GM23338 (cell line): ENCODE data around the gene UMOD. TPM values are rescaled to one million over a fixed set of nuclear protein-coding genes. Genes with fewer than 3 reads are reported as not detected.

Experiments used
- ATAC-seq: fragments of 200-7000 bp; cut with Tn5 transposase; 3 replicates; pipeline ENCODE4 v1.9.1; 2020
- DNase-seq: peaks from one replicate; pipeline ENCODE4 v3.0.0-alpha.2; 2015; ENCODE audit warnings: low spot score
- H2AFZ ChIP-seq: fragments of 200-600 bp; sonication (generic); 2 replicates; pipeline ENCODE4 v1.8.0; 2016; ENCODE audit warnings: antibody characterized with exemption, mild to moderate bottlenecking, moderate library complexity
- H3F3A ChIP-seq: fragments of 200-600 bp; sonication (generic); replicated peaks from 2 replicates; pipeline ENCODE4 v1.8.0; 2017; ENCODE audit warnings: antibody characterized with exemption, mixed run types, low read depth
- H3K27ac ChIP-seq: fragments of 200-600 bp; sonication (generic); 2 replicates; pipeline ENCODE4 v1.6.1; 2016; ENCODE audit warnings: low read depth
- H3K27me3 ChIP-seq: fragments of 200-600 bp; sonication (generic); 2 replicates; pipeline ENCODE4 v1.8.0; 2016; ENCODE audit warnings: mild to moderate bottlenecking, mixed run types, moderate library complexity; ENCODE audit not compliant: insufficient read depth
- H3K36me3 ChIP-seq: fragments of 200-600 bp; sonication (generic); 2 replicates; pipeline ENCODE4 v1.8.0; 2016; ENCODE audit warnings: mild to moderate bottlenecking; ENCODE audit not compliant: insufficient read depth
- H3K4me1 ChIP-seq: fragments of 200-600 bp; sonication (generic); 2 replicates; pipeline ENCODE4 v1.8.0; 2016; ENCODE audit warnings: mild to moderate bottlenecking, moderate library complexity; ENCODE audit not compliant: insufficient read depth
- H3K4me2 ChIP-seq: fragments of 200-600 bp; sonication (generic); 2 replicates; pipeline ENCODE4 v1.7.1; 2017; ENCODE audit warnings: mixed run types
- H3K4me3 ChIP-seq: fragments of 200-600 bp; sonication (generic); 2 replicates; pipeline ENCODE4 v1.6.1; 2016; ENCODE audit warnings: mixed run types
- H3K79me2 ChIP-seq: fragments of 200-600 bp; sonication (generic); replicated peaks from 2 replicates; pipeline ENCODE4 v1.8.0; 2017; ENCODE audit warnings: mild to moderate bottlenecking; ENCODE audit not compliant: insufficient read depth
- H3K9me2 ChIP-seq: fragments of 200-600 bp; sonication (generic); 2 replicates; pipeline ENCODE4 v1.8.0; 2017; ENCODE audit not compliant: insufficient read depth
- H4K20me1 ChIP-seq: fragments of 200-600 bp; sonication (generic); replicated peaks from 2 replicates; pipeline ENCODE4 v1.8.0; 2017; ENCODE audit warnings: mild to moderate bottlenecking; ENCODE audit not compliant: insufficient read depth
- H3K27ac Mint-ChIP-seq: 2 replicates; pipeline ENCODE4 v1.8.0; 2020; ENCODE audit warnings: inconsistent platforms, mild to moderate bottlenecking, moderate library complexity, mixed read lengths
- H3K27me3 Mint-ChIP-seq: 3 replicates; pipeline ENCODE4 v1.8.0; 2022; ENCODE audit warnings: low read depth, mild to moderate bottlenecking, moderate library complexity, mixed read lengths, inconsistent platforms; ENCODE audit not compliant: insufficient read depth, poor library complexity
- H3K36me3 Mint-ChIP-seq: 3 replicates; pipeline ENCODE4 v1.8.0; 2021; ENCODE audit warnings: low read depth, mild to moderate bottlenecking, inconsistent platforms, moderate library complexity, mixed read lengths
- H3K4me1 Mint-ChIP-seq: 3 replicates; pipeline ENCODE4 v1.8.0; 2020; ENCODE audit warnings: mild to moderate bottlenecking, inconsistent platforms, mixed read lengths
- H3K4me3 Mint-ChIP-seq: 3 replicates; pipeline ENCODE4 v1.8.0; 2021; ENCODE audit warnings: moderate library complexity, mild to moderate bottlenecking, inconsistent platforms, mixed read lengths
- H3K9me3 Mint-ChIP-seq: 3 replicates; pipeline ENCODE4 v1.8.0; 2020; ENCODE audit warnings: moderate library complexity, mild to moderate bottlenecking, inconsistent platforms, mixed read lengths
- CTCF ChIP-seq, 2 experiments: fragments of 200-600 bp in 1 of 2; sonication (generic) in 1 of 2; conservative IDR thresholded peaks; 2 replicates each; pipeline versions ENCODE4 v1.5.1 to v1.6.1; 2016 to 2017; ENCODE audit warnings: antibody characterized with exemption in 2 of 2, low read depth in 2 of 2, mild to moderate bottlenecking in 2 of 2, moderate library complexity in 1 of 2
- ETS1 ChIP-seq: IDR thresholded peaks from 2 replicates; pipeline ENCODE4 v1.6.1; 2016; ENCODE audit warnings: antibody characterized with exemption
- EZH2 ChIP-seq: fragments of 200-600 bp; sonication (generic); IDR thresholded peaks from one replicate; pipeline ENCODE4 v1.8.0; 2017; ENCODE audit warnings: antibody characterized with exemption, mild to moderate bottlenecking, low read depth; ENCODE audit not compliant: unreplicated experiment
- EZH2phosphoT487 ChIP-seq: fragments of 200-600 bp; sonication (generic); IDR thresholded peaks from one replicate; pipeline ENCODE4 v1.8.1; 2018; ENCODE audit warnings: antibody characterized with exemption; ENCODE audit not compliant: unreplicated experiment
- JUNB ChIP-seq: IDR thresholded peaks from one replicate; pipeline ENCODE4 v1.6.1; 2016; ENCODE audit warnings: antibody characterized with exemption; ENCODE audit not compliant: unreplicated experiment
- NANOG ChIP-seq: IDR thresholded peaks from 2 replicates; pipeline ENCODE4 v1.6.1; 2016; ENCODE audit warnings: antibody characterized with exemption, borderline replicate concordance
- POLR2AphosphoS5 ChIP-seq: IDR thresholded peaks from 2 replicates; pipeline ENCODE4 v1.6.1; 2016; ENCODE audit warnings: antibody characterized with exemption, low read depth
- REST ChIP-seq: IDR thresholded peaks from one replicate; pipeline ENCODE4 v1.6.1; 2018; ENCODE audit warnings: antibody characterized with exemption; ENCODE audit not compliant: unreplicated experiment
- STAT1 ChIP-seq: IDR thresholded peaks from one replicate; pipeline ENCODE4 v1.6.1; 2016; ENCODE audit warnings: antibody characterized with exemption; ENCODE audit not compliant: unreplicated experiment
- ZNF114 ChIP-seq: fragments of 250-450 bp; sonication (Bioruptor Pico); IDR thresholded peaks from 2 replicates; pipeline ENCODE4 v1.5.0; 2020; ENCODE audit warnings: mild to moderate bottlenecking, moderate library complexity
- ZNF462 ChIP-seq: fragments of 250-450 bp; sonication (Bioruptor Pico); IDR thresholded peaks from 2 replicates; pipeline ENCODE4 v1.5.0; 2020; ENCODE audit warnings: mild to moderate bottlenecking, moderate library complexity
- polyA plus RNA-seq: library from polyadenylated mRNA; unstranded; fragments of >200 nt; fragmentation: Nextera tagmentation; extraction: Ambion mirVana; gene quantifications from 2 replicates; pipeline ENCODE4 v1.2.1, GENCODE V29; 2016
- total RNA-seq: library from RNA; depleted of rRNA; stranded (reverse); fragments of >200 nt; shearing (Covaris generic); gene quantifications from 2 replicates; pipeline ENCODE4 v1.2.3, GENCODE V29; 2014

Gene UMOD
- total and polyA plus RNA-seq, 2 experiments from 2014 or later = not detected

- TF ChIP-seq CTCF (conservative IDR thresholded peaks at IDR 0.05; ENCODE audit: low read depth in 2 of 2) (no peak), REST (no peak), NANOG (no peak), STAT1 (no peak), EZH2phosphoT487 (no peak), JUNB (no peak)
These were observed 44.7 kb downstream of the UMOD start (continued) for GRCh38 chr16:20307791-20308190.

GRCh38 chr16:20307240-20307671 is 45.3 kb downstream of the UMOD start:
- Histone ChIP-seq H3K4me3 (no peak overlapping the region), H3K27me3 (no peaks in the 10 kb centered on the region), H3K9me2 (no peaks in the 10 kb centered on the region), H3K27ac (no peak overlapping the region), H2AFZ (no peak overlapping the region), H3F3A (no peaks in the 10 kb centered on the region), H3K4me1 (no peaks in the 10 kb centered on the region), H3K36me3 (no peaks in the 10 kb centered on the region), H3K4me2 (no peak overlapping the region), H3K79me2 (no peaks in the 10 kb centered on the region), H4K20me1 (no peaks in the 10 kb centered on the region)
- peaks cover 2% of the 10 kb centered on the region for H3K27me3 Mint-ChIP-seq
- no peak for DNase-seq
- H3K27ac Mint-ChIP-seq = no peak overlapping the region
- no peak for ATAC-seq
- H3K4me3 Mint-ChIP-seq = no peak overlapping the region
- no peaks in the 10 kb centered on the region for H3K36me3 Mint-ChIP-seq
- no peaks in the 10 kb centered on the region for H3K4me1 Mint-ChIP-seq
- no peaks in the 10 kb centered on the region for H3K9me3 Mint-ChIP-seq
- TF ChIP-seq POLR2AphosphoS5 (no peak), ZNF462 (CRISPR knock-in tag) (no peak), EZH2 (no peak), NANOG (no peak), ETS1 (no peak), JUNB (no peak), ZNF114 (CRISPR knock-in tag) (no peak), EZH2phosphoT487 (no peak), STAT1 (no peak)
